T follicular helper cell (primary cell): ENCODE results near the gene TRPM3.

Source experiments
- DNase-seq: peaks from one replicate; pipeline ENCODE4 v3.0.0-alpha.2; 2020; ENCODE audit warnings: low read depth

The TRPM3 gene

DNA sequence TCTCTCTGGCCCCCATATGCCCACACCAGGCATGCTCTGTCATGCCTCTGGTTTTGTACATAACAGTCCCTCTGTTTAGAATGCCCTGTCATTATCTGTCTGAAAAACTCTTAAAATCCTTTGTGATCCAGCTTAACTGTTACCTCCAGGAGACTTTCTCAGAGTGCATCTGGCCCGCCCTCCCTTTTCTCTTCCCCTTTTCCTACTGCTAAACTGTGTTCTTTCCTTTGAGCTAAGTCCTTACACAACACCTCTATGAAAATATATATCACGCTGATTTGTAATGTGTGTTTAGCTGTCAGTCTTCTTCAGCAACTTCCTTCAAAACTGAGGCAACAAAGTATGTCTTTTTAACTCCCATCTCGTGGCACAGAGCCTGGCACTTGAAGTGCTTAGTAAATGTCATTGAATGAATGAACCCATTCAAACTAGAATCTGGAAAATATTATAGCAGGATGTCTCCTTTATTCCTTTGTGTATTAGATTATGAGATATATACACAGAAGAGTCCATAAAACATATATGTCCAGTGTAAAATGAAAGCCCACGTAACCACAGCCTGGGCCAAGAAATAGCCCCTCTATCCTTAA, 540.7 kb downstream of the TRPM3 start:
- DNase-seq: no peak

- DNase-seq: no peak
These were observed 541.7 kb downstream of the TRPM3 start for GRCh38 chr9:70579686-70580085.

- DNase-seq: no peak
These were observed 542.7 kb downstream of the TRPM3 start for GRCh38 chr9:70578720-70579119.

DNA sequence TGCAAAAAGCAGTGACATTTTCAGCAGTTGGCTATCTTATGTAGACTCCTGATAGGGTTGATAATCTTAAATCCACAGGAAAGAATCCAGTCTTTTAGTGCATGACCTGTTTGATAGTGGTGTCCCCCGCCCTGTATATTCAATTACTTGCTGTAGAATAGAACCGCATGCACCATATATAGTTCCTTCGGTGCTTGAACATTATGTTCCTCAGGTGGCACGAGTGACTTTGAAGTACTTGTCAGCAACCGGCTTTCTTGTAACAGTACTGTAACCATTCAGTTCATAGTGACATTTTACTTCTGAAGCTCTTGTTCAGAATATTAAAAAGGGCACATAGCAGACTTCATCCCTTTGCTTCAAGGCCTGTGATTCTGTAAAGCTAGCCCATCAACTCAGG, 543.8 kb downstream of the TRPM3 start:
- DNase-seq: no peak

DNA sequence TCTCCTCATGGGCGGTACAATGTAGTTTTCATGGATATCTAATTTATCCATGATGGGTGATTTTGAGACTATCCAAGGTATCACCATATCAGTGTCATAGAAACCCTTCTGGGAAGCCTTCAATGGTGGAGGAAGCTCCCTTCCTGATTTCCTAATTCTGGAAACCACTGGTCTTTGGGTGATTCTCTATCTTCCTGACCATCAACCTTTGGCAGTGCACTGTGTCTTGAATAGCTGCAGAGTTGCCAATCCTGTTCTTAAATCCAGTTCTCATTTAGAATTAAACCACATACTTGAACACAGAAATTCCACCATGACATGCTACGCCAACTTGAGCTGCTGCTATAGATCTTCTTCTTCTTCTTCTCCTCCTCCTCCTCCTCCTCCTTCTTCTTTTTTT, 545.3 kb downstream of the TRPM3 start:
- DNase-seq: no peak

GRCh38 chr9:70574151-70574837, 547.1 kb downstream of the TRPM3 start:
- no peak for DNase-seq

DNA sequence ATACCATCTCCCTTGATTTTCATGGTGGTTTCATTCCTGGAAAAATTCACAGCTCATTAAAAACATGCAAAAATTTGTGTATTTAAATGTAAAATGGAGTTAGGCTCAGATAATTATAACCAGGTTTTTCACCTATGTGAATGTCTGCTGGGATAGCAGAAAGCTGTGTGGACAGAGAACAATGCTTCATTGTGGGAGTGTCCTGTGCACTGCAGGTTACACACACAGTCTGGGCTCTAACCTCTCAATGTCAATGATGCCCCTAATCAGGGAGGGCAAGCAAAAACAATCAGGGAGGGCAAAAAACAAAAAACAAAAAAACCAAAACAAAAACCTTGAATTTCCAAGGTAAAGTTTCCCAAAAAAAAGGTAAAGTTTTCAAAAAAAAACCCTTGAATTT, 548.1 kb downstream of the TRPM3 start:
- DNase-seq: no peak

DNA sequence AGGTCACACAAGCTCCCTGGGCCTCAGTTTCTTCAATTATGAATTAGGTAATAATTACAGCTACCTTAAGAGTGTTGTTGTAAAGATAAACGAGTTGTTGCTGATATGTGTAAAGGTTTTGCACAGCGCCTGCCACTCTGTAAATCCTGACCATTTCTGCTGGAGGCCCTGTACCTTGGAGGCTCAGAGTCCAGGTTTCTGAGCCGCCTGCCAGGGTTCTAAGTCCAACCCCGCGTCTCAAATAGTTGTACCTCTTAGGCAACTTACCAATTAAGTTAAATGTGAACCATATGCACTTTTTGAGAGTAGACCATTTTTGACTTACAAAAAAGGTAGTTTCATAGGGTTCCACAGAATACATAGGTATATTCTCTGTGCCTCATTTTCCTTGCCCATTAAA, 550.2 kb downstream of the TRPM3 start:
- no peak for DNase-seq

DNA sequence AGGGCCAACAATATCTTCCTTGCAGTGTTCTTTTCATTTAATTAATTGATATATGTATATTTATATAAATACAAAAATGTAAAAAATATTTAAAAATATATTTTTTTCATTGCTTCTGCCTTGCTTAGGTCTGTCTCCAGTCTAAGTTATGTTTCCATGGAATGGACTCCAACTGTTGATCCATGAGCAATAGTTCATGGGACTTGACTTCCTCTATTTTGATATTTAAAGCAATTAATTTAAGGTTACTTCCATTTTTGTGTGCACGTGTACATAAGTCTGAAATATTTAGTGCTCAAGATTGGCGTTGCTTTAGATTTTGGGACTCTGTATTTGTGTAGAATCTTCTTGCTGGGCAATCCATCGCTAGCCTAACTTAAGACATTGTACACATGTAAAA, 551.6 kb downstream of the TRPM3 start:
- DNase-seq: no peak

DNA sequence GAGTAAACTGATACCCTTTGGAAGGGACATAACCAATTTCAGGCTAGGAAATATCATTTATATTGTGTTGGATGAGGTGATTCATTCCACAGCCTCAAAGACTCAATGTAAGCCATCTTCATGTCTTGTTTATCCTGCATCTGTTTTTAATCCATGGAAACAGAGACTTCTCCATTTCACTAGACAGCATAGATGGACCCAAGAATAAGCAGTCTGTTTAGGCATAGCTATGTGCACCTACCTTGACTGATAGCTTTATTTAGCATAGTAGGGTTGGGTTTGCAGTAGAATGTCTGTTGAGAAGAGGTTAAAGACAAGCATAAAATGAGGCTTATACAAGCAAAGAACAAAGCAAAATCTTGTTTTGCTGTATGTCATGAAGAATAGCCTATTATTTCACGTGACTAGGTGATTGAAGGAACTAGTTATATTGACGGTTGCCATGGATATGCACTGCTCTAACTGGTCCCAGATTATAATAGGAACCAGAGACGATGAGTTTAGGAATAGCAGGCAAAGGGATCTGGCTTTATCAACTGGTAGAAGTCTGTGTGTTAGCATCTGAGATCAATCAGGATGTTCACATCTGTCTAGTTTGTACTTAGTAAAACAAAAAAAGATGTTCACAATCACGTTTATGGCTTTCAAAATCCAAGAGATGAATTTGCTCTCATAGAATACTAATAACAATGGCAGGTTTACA, 552.2 kb downstream of the TRPM3 start:
- no peak for DNase-seq

DNA sequence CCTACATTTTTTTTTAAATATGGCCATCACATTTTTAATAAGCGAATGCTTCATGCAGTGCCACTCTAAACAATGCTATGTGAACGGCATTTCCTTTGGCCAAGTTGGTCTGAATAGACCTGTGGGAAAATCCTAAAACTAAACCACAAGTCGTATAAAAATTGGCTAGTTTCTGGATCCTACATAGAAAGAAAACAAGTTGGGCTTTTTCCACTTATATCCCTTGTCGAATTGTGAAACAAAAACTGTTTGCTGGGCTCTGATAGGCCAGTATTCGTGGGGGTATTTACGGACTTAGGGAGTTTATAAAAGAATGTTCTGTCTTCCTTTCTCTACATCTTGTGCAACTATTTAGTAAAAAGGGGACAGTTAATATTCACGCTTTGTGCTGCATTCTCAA, 553.9 kb downstream of the TRPM3 start:
- DNase-seq: no peak

DNA sequence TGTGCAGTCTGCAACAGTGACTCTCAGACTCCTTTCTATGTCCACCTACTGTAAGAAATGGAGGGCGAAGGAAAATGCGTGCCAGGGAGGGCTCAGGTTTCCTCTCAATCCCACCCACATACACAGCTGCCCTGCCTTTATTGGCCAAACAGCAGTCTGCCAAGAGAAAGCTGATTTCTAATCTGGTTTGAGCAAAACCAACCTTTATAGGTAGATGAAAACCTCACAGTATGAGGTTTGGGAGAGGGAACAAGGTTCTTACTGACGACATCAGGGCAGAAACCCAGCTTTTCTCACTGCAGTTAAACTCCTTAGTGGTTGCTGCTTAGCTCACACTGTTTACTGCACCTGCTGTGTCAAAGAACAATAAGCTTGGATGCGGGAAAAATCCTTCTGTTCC, 554.7 kb downstream of the TRPM3 start:
- no peak for DNase-seq

DNA sequence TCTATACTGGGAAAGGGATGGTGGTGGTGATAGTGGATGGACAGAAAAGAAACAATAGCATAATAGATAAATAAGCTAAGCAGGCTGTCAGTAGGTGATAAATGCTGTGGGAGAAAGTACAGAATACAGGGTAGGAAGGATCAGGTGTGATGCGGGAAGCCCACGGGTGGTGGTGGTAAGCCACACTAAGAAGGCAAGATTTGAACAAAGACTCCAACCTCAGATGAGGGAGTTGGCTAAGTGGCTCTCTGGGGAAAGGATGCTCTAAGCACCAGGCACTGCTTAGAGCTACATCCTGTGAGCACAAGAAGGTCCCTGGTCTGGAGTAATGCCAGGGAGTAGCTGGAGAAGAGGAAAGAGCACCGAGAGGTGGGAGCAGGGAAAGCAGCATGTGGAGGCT, 555.4 kb downstream of the TRPM3 start:
- no peak for DNase-seq

DNA sequence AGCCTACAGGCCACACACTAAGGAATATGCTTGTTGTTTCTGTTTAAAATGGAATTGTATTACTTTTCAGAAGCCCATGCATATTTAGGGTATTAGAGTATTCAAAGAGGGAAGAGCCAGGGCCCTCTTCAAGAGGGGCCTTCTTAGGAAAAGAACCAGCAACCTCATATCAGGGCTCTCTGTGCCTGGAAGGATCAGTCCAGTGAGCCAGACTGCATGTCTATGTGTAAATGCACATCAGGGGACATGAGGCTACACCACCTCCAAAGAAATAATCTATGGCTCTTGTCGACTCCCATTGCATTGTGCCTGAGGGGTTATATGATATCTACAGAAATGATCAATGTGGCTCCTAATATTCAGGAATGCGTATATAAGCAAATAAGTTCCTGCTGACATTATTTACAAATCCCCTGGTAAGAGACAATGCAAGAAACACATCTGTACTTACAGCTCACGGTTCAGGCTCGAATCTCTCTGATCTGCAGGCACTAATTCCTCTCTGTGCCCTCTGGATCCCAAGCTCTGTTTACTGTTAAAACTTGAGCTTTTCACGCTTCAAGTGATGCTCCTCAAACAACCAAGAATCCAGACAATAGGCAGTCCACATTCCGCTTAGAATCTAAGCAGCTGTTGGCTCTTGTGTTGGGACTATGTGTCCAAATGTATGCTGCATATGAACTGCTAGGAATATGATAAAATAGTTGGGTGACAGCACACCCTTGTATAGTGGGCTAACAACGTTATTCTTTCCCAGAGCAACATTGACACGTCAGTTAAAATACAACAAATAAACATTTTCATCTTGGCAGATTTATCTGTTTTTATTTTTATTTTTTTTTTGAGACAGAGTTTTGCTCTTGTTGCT, 556.7 kb downstream of the TRPM3 start:
- no peak for DNase-seq

DNA sequence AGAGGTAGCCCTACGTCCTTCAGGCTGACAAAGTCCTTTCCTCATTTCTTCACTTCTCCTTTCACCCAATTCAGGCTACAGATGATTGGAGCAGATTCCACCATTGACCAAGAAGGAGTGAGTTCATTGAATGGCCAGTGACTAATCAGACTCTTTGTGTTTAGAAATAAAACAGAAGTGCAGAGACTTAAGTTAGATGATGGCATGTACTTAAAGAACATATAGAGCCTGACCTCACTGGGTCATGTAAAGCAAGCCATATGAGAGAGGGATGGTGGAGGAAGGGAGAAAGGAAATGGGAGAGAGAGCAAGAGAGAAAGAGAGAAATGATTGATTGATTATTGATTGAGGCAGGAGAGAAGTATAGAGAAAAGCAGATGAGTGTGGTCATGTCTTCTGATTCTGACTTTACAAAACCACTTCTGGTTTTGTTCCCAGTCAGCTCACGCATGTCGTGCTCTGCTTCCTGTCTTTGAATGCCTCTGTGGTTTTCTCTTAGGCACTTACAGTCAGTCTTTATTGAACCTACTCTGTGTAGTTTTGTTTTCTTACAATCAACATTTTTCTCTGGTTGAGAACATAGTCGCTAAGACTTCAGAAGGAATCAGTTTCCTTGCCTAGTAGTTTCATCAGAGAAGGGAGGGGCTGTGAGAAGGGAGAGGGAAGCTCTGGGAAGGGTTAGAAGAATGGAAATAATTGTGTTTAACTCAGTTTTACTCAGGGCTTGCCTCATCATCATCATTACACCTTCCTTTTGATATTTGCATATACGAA, 557.8 kb downstream of the TRPM3 start:
- DNase-seq: peak; percentile 16

DNA sequence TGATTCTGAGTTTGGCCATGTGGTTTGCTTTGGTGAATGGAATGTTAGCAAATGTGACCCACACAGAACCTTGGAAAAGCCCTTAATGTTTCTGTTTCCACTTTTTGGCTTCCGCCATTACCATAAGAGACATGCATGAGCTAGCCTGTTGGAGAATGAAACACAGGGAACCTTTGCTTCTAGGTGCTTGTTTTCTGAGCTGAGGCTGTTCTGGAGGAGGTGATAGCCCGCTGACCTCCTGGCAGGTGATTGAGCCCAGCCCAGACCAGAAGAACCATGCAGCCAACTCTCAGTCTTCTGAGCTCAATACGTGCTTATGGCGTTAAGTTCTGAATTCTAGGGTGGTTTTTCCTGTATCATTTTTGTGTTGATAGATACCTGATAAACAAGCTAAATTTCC, 558.4 kb downstream of the TRPM3 start:
- no peak for DNase-seq

DNA sequence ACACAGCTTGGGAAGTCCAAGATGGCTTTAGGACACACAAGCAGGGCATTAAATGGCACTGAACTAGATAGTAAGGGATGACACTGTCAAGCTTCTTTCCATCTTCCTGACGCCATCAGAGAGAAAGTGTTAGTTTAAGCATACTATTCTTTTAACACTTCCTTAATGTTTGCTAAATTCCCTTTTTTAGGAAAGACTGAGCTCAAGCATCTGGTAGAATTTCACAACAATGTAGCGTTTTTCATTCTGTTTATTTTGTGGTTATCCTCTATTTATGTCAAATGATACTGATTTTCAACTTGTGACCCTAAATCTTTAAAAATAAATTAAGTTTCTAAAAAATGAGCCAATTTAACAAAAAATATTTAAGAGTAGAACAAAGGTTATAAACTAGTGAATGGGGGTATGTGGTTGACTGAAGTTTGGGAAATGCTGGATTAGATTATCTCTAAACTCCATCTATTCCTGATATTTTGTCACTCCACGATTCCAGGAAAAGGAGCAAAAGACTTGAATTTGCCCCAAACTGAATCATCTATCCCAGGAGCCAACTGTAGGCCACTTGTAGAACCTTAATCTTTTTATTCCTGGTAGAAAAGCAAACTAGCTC, 559.5 kb downstream of the TRPM3 start:
- no peak for DNase-seq

DNA sequence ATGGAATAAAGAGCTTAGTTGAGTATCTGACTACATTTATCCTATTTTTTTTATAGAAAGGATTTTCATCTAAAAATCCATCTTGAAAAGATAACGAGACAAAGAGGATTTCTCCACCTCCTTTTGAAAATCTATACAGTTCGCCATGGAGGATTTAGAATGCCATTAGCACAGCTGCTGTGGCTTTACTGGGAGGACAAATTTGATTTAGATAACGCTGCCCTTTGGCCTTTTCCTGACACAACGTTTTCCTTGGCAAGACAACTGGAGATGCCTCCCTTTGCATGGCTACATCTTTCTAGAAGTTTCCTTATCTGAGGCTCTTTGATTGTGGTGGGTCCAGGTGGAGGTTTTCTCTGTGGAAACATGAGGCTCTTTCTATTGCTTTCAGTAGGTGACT, 560.3 kb downstream of the TRPM3 start:
- no peak for DNase-seq

GRCh38 chr9:70559102-70559501, 562.3 kb downstream of the TRPM3 start:
- no peak for DNase-seq

DNA sequence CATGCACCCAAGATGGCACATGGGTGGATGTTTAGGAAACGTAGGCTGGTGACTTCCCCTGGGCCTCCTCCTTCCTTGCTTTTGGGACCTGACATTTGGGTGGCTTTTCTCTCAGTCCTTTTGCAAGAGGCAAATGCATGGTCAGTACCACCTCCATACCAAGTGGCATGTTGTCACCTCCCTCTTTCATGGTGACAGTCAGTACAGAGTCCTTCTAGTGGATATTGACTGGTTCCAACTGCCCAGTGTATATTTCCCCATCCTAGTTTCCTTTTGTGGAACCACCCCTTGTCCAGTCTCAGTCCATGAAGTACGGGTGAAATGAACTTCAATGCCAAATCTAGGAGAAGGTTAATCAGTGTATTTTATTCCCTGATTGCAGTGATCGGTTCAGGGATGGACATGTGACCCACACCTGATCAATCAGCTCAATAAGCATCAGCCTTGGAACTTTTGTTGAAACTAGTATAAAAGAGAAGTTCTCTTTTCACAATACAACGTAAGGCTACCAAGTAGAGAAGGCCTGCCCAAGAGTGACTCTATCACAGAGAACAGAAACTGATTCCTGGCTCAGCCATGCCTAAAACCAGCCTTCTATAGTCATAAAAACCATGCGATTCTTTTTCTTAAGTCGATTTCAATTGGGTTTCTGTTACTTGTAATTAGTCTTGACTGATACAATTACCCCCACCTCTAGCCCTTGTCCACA, 563.6 kb downstream of the TRPM3 start:
- DNase-seq: no peak

DNA sequence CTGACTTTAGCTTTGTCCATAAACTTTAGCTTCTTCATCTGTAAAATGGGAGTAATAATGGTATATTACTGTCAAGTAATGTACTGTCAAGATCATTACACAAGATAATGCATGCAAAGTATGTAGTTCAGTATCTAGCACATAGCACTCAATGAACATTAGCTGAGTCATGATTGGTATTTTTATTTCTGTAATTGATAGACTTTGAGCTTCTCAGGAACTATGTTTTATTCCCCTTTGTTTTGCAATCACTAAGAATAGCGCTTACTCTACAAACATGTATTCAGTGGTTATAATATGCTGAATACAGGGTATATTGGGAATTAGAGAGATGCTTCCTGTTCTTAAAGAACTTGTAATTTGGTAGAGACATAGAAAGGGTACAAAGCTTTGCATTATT, 564.6 kb downstream of the TRPM3 start:
- no peak for DNase-seq
